ENCODE measurements around the gene SLCO1A2.

Gene SLCO1A2

GRCh38 chr12:21337453-21337852, 2.7 kb upstream of the SLCO1A2 start:
- H3K4me3 ChIP-seq (ENCODE audit: low read depth, low read length) = no peak overlapping the region
- H3K4me1 ChIP-seq = no peaks in the 10 kb centered on the region
- DNase-seq = no peak
- no peaks in the 10 kb centered on the region for H3K36me3 ChIP-seq
- H3K9me3 ChIP-seq = no peaks in the 10 kb centered on the region
- no peak for TF ChIP-seq CTCF (IDR thresholded peaks at IDR 0.05; ENCODE audit: low read depth, low read length)
- no peaks in the 10 kb centered on the region for H3K27me3 ChIP-seq

GRCh38 chr12:21336656-21337055, 1.9 kb upstream of the SLCO1A2 start:
- no peak for DNase-seq
- TF ChIP-seq CTCF (IDR thresholded peaks at IDR 0.05; ENCODE audit: low read depth, low read length) = no peak
- Histone ChIP-seq H3K4me1 (no peaks in the 10 kb centered on the region), H3K27me3 (no peaks in the 10 kb centered on the region), H3K4me3 (ENCODE audit: low read depth, low read length) (no peak overlapping the region), H3K36me3 (no peaks in the 10 kb centered on the region), H3K9me3 (no peaks in the 10 kb centered on the region)

GRCh38 chr12:21330682-21331253, 3.9 kb downstream of the SLCO1A2 start:
- Histone ChIP-seq H3K36me3 (no peaks in the 10 kb centered on the region), H3K27me3 (no peaks in the 10 kb centered on the region), H3K4me1 (no peaks in the 10 kb centered on the region), H3K4me3 (ENCODE audit: low read depth, low read length) (no peak overlapping the region), H3K9me3 (no peaks in the 10 kb centered on the region)
- DNase-seq = no peak
- TF ChIP-seq CTCF (IDR thresholded peaks at IDR 0.05; ENCODE audit: low read depth, low read length) = no peak

- DNase-seq = no peak
Measured at GRCh38 chr12:21328578-21328977, 6.1 kb downstream of the SLCO1A2 start.

GRCh38 chr12:21324551-21324950, 10.2 kb downstream of the SLCO1A2 start:
- Histone ChIP-seq H3K36me3 (no peaks in the 10 kb centered on the region), H3K4me3 (ENCODE audit: low read depth, low read length) (no peak overlapping the region), H3K4me1 (no peaks in the 10 kb centered on the region), H3K27me3 (no peaks in the 10 kb centered on the region), H3K9me3 (no peaks in the 10 kb centered on the region)
- DNase-seq = no peak
- no peak for TF ChIP-seq CTCF (IDR thresholded peaks at IDR 0.05; ENCODE audit: low read depth, low read length)

More at GRCh38 chr12:21328578-21328977, 6.1 kb downstream of the SLCO1A2 start:
- no peaks in the 10 kb centered on the region for H3K27me3 ChIP-seq
- H3K4me3 ChIP-seq (ENCODE audit: low read depth, low read length) = no peak overlapping the region
- H3K36me3 ChIP-seq = no peaks in the 10 kb centered on the region
- no peak for TF ChIP-seq CTCF (IDR thresholded peaks at IDR 0.05; ENCODE audit: low read depth, low read length)
- no peaks in the 10 kb centered on the region for H3K4me1 ChIP-seq
- H3K9me3 ChIP-seq = no peaks in the 10 kb centered on the region

- H3K36me3 ChIP-seq = no peaks in the 10 kb centered on the region
- H3K9me3 ChIP-seq = no peaks in the 10 kb centered on the region
- H3K4me1 ChIP-seq = no peaks in the 10 kb centered on the region
- H3K4me3 ChIP-seq (ENCODE audit: low read depth, low read length) = no peak overlapping the region
- no peaks in the 10 kb centered on the region for H3K27me3 ChIP-seq
- no peak for TF ChIP-seq CTCF (IDR thresholded peaks at IDR 0.05; ENCODE audit: low read depth, low read length)
- DNase-seq = no peak
Measured at GRCh38 chr12:21323736-21324135, 11.0 kb downstream of the SLCO1A2 start.

Data from BE2C (cell line).